ENCODE data around the gene SMAP2. TPM values are rescaled to one million over a fixed set of nuclear protein-coding genes. Genes with fewer than 3 reads are reported as not detected.

SMAP2 gene
- total and polyA plus RNA-seq, 10 of the 15 experiments (the other 5 are each of a cell fraction or from before 2014, with no cell fraction given) = 33.4 to 177 (median 105) TPM

DNA sequence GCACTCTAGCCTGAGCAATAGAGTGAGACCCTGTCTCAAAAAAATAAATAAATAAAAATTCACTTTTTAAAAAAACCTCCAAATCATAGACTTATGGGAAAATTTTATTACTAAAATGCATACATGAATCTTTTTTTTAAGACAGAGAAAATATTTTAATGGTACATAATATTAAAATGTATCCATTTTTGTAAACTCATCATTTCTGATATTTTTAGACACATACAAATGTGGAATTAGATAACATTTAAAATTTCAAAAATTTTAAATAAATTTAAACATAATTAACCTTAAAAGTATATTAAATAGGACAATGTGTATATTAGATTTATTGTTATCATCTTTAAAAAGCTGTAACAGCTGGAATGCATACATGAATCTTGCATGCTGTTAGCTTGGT, 33.9 kb downstream of the SMAP2 start:
- H4K20me1 ChIP-seq (ENCODE audit: control insufficient read depth, insufficient read depth) = no peaks in the 10 kb centered on the region
- FAIRE-seq (no peak), ATAC-seq (no peak), DNase-seq (ENCODE audit: low read depth, low spot score) (no peak)
- H3K4me1 ChIP-seq (ENCODE audit: control insufficient read depth, insufficient read depth, low read length) = peaks cover 19% of the 10 kb centered on the region
- CTCF ChIA-PET = interaction anchor here (1.0 to 2.8 kb wide), 8 partner anchors 21 to 263 kb away, joined by 3 to 31 read pairs (median 6); partner anchors contain the start of gene SMAP2
- H3K9me3 ChIP-seq (replicated peaks; ENCODE audit: control insufficient read depth, insufficient read depth, low read length) = no peaks in the 10 kb centered on the region
- H3K79me2 ChIP-seq (ENCODE audit: control insufficient read depth, insufficient read depth, low read length) = peaks cover 54% of the 10 kb centered on the region
- RAD21 ChIA-PET (ENCODE audit: unreplicated experiment) = interaction anchor here (0.7 to 2.2 kb wide), 4 partner anchors 34 to 261 kb away, joined by 3 to 7 read pairs (median 4); partner anchors contain the start of gene SMAP2
- TF ChIP-seq ASH2L (IDR thresholded peaks at IDR 0.05; ENCODE audit: borderline replicate concordance, low read depth) (no peak), NR2F1 (conservative IDR thresholded peaks at IDR 0.05) (no peak), BMI1 (IDR thresholded peaks at IDR 0.05; ENCODE audit: borderline replicate concordance) (no peak), ZNF622 (IDR thresholded peaks at IDR 0.05) (no peak), POLR2AphosphoS5 (IDR thresholded peaks at IDR 0.05; ENCODE audit: low read length) (no peak), BRCA1 (IDR thresholded peaks at IDR 0.05; ENCODE audit: low read depth, low read length) (no peak), KAT2A (conservative IDR thresholded peaks at IDR 0.05; ENCODE audit: control insufficient read depth, low read depth, low read length) (no peak), ETV6 (conservative IDR thresholded peaks at IDR 0.05 in 1 of 2, IDR thresholded peaks at IDR 0.05 in 1 of 2; ENCODE audit: borderline replicate concordance in 1 of 2, low read depth in 1 of 2) (no peak), CHD1 (IDR thresholded peaks at IDR 0.05; ENCODE audit: low read depth, low read length) (no peak), ZNF207 (IDR thresholded peaks at IDR 0.05; ENCODE audit: borderline replicate concordance) (no peak), RELB (IDR thresholded peaks at IDR 0.05; ENCODE audit: low read depth) (no peak), ZBTB4 (CRISPR knock-in tag; IDR thresholded peaks at IDR 0.05) (no peak), CREB1 (IDR thresholded peaks at IDR 0.05; ENCODE audit: low read depth) (no peak)
- intact Hi-C loops (cut with micrococcal nuclease; ENCODE audit: unreplicated experiment) (loop anchor here (10.0 kb wide), 2 partner anchors 153 to 313 kb away; partner anchors contain the start of genes PPT1 and ZMPSTE24), in situ Hi-C loops (cut with MboI) (no loop called here)
- H2AFZ ChIP-seq (ENCODE audit: control insufficient read depth, low read depth, low read length) = no peak overlapping the region
- no peak overlapping the region for H3K9ac ChIP-seq (ENCODE audit: control insufficient read depth, insufficient read depth, low read length)
- H3K4me2 ChIP-seq (ENCODE audit: control insufficient read depth, insufficient read depth) = no peak overlapping the region
- no peak overlapping the region for H3K27ac ChIP-seq (ENCODE audit: control insufficient read depth, insufficient read depth)
- no TSS peak for BruUV-seq (replicated peaks)
- POLR2A ChIA-PET = interaction anchor here (0.6 kb wide), 1 partner anchor 145 kb away, joined by 4 read pairs; no protein-coding TSS in a partner anchor
- SMC1A ChIA-PET (ENCODE audit: uncharacterized antibody, unreplicated experiment) = interaction anchor here (0.7 to 2.3 kb wide), 16 partner anchors 8 to 265 kb away, joined by 3 to 13 read pairs (median 3); no protein-coding TSS in a partner anchor
- H3K4me3 ChIP-seq = no peak overlapping the region
- H3K27me3 ChIP-seq (replicated peaks in 1 of 2; ENCODE audit: control insufficient read depth in 2 of 2, insufficient read depth in 2 of 2, low read length in 1 of 2) = no peaks in the 10 kb centered on the region
- H3K36me3 ChIP-seq (ENCODE audit: control insufficient read depth in 2 of 2, insufficient read depth in 2 of 2, low read length in 1 of 2) = peaks cover 5 to 36% of the 10 kb centered on the region in 2 experiments

Data from GM12878 (cell line).